Stimulated activated CD8-positive, alpha-beta memory T cell treated with anti-CD3 and anti-CD28 coated beads, Interleukin-15, amount 100 ng/mL, for 4 hours (primary cell): ENCODE data around the gene HLX.

Source experiments
- DNase-seq, 2 donors: peaks; one replicate each; pipeline ENCODE4 v3.0.0-alpha.2; 2020; ENCODE audit warnings: low read depth in 2 of 2

The HLX gene

DNA sequence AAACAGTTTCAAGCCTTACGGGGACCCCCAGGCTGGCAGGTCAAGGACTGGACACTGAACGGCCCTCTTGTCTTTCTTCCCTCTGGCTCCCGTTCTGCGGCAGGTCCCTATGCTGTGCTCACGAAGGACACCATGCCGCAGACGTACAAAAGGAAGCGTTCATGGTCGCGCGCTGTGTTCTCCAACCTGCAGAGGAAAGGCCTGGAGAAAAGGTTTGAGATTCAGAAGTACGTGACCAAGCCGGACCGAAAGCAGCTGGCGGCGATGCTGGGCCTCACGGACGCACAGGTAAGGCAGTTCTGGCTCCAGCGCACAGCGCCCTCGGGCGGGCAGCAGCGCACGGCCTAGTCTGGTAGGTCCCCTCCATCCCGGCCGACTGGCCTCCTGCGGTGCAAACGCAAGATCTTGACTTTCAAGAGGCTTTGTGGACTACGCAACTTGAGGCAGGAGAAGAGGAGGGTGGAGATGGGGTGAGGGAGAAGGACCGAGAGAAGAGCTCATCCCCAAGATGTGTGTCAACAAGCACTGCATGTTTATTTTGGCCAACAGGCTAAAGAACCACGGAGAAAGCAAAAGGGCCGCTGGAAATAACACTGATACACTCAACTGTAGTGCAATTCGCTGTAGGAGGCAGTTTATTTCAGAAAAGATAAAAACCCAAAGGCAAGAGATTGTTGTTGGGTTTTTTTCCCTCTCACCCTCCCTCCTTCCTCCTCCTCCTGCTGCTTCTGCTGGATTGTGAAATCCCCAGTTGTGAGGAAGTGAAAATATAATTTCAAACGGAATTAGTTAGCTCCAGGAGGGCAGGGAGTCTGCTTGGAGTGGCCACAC is 3.0 kb downstream of the HLX start:
- DNase-seq, result no peak

DNA sequence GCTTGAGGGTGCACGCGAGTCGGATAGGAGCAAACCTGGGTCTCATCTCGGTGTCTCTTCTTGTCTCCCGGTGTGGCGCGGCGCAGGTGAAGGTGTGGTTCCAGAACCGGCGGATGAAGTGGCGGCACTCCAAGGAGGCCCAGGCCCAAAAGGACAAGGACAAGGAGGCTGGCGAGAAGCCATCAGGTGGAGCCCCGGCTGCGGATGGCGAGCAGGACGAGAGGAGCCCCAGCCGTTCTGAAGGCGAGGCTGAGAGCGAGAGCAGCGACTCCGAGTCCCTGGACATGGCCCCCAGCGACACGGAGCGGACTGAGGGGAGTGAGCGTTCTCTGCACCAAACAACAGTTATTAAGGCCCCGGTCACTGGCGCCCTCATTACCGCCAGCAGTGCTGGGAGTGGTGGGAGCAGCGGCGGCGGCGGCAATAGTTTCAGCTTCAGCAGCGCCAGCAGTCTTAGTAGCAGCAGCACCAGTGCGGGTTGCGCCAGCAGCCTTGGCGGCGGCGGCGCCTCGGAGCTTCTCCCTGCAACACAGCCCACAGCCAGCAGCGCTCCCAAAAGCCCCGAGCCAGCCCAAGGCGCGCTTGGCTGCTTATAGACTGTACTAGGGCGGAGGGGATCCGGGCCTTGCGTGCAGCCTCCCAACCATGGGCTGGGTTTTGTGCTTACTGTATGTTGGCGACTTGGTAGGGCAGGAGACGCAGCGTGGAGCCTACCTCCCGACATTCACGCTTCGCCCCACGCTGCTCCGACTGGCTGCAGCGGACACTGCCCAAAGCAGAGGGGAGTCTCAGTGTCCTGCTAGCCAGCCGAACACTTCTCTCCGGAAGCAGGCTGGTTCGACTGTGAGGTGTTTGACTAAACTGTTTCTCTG is 5.1 kb downstream of the HLX start:
- DNase-seq, result no peak

DNA sequence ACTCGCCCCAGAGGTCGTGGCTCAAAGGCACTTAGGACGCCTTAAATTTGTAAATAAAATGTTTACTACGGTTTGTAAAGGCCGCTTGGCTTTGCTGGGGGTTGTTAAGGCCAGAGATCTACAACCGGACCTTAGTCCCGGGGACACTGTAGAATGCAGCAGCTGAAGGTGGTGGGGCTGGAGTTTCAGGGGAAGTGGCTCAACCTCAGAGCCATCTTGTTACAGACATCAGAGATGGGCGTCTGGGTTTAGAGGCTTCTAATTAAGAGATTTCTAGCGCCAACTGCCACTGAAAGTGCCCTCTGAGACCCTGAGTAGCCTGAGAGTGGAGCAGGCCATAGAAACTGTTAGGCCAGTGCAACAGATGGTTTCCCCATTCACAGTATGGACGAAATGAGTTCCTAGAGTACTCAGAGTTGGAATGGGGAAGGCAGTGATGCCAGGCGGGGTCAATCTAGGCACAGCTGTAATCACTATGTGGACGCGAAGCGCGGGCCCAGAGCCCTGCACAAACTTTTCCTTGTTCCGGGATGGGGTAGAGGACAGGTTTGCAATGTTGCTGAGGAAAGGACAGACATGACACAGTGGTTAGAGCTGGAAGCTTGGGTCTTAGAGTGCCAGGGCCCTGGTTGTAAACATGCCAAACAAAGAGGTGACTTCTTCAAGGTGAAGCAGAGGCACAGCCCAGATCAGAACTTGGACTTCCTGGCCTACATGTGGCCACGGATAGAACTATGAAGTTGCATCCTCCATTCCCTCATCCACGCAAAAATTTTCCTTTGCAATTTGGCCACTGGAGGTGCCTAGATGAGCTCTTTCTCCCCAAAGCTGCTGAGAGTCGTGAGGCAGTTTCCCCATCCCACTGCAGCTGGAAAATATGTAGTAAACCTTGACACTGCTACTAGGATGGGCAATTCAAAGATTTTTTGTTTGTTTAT is 6.0 kb downstream of the HLX start:
- no peak for DNase-seq

DNA sequence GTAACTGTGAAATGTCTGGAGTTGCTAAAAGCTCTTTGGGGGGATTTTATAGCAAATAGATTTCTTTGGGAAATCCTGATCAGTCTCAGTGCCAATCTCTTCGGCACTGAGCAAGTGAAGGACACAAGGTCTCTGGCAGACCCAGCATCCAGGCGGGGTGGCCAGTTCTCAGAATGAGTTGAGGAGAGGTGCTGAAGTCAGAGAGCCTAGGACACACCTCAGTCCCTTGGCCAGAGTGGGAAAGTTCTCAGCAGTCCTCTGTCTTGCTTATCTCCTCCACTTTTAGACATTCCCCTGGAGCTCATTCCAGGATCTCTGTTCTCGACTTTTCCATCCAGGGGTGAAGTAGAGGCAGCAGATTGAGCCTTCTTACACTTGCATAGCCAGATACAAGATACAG is 6.7 kb downstream of the HLX start:
- no peak for DNase-seq

DNA sequence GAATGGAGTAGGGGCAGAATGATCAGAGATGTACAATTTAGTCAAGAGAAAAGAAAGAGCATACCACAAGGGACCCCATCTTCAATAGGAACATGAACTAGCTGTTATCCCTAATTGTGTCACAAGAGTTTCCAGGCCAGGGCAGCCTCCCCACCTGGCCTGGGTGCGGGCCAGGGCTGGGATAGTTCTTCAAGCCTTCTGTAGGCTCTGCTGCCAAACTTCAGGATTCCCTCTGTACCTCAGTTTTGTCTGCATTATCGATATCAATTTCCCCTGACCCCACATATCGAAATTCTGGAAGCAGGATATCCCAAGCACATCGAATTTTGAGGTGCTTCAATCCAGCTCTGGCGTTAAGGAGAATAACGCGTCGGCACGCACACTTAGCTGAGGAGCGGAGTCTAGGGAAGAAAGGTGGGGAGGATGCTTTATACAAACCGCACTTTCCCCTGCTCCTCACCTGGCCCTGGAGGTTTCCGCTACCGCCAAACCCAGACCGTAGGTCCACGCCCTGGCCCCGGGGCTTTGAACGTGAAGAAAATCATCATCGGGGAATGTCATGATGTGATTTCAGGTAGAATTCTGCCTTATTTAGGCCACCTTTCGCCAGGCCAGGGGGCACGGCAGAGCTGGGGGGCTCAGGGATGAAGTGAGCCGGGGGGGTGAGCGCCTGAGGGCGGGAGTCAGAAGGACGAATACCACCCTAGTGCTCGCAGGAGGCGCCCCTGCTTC is 7.4 kb downstream of the HLX start:
- no peak for DNase-seq

DNA sequence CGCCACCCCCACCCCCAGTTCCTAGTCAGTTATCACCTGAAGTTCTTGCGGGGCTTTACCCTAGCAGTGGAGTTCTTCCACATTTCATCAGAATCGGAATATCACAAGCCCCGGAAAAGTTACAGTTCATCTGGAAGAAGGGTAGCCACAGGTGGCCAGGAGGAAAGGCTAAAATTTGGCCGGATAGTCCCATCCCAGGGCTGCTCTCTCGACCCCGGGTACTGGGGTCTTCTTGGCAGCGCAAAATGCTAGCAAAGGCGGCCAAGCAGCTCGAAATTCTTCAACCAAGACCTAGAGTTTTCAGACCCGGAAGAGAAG is 7.9 kb downstream of the HLX start:
- no peak for DNase-seq

DNA sequence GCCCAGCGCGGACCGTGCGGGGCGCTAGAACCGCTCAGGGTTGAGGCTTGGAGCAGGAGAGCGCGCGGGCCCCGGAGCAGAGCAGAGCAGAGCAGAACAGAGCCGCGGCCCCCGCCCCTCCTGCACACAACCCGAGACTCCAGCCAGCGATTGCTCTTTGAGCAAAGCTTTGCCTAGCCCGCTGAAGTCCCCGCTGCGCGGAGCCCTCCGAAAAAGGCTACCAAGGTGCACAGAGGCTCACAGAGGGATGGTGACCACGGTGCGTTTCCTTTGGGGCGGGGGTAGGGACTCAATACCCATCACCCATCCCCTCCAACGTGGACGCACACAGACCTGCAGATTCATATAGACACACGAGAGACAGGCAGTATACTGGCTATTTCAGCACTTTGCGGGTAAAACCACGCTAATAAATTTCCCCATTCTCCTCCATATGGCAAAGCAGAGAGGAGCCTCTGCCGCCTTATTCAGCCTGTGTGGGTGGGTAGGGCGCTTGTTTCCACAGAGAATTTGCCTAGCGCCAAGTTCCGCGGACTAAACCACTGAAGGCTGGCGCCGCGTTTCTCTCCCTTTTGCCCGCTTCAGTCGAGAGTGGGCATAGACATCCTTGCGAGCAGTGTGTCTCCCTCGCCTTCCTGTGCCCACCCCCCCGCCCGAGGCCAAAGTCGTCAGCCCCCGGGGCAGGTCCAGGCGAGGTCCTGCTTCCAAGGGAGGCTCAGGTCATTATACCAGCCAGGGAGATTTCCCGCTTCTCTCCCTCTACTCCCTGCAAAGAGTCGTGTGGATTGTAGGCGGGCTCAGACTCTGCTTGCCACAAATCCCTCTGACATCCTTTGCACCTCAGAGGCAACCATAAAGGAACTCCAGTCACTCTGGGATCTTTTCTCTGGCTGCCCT is 8.5 kb downstream of the HLX start:
- DNase-seq, result no peak

DNA sequence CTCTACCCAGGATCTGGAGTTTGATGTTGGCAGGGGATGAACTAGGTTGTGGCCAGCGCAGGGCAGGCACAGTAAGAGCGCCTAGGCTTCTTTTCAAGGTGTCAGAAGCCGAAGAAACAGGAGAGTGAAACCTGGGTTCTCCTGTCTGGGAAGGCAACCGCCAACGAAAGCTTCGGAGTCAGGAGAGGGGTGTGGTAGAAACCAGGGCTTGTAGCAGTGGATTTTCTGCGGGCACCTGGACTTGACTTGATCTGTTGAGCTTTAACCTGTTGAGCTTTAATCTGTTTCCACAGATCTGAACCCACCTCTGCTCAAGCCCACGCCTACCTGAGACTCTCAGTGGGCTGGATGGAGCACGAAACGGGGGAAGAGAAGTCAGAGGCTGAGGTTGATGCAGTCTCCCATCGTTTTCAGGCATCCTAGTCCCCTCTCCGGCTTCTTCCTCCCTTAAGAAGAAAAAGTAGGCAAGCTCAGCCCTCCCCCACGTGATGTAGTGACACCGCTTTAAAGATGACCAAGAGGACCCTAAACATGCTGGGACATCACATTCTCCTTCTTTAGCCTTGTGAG is 9.3 kb downstream of the HLX start:
- DNase-seq, result no peak

DNA sequence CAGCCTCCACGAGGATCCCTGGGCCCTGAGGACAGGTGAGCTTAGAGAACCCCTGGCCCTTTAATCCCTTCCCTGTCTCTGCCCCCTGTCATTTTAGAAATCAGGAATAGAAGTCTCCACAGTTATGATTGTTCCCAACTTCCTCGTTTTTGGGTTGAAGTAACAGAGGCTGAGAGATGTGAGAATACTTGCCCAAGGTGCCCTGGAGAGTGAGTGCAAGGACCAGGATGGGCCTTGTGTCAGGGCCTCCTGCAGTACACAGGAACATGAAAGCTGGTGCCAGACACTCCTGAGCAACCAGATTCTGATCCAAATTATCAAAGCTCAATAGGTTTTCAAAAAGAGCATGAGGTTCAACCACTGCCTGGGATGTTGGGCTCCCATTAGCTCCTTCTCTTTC is 10.1 kb downstream of the HLX start:
- no peak for DNase-seq

DNA sequence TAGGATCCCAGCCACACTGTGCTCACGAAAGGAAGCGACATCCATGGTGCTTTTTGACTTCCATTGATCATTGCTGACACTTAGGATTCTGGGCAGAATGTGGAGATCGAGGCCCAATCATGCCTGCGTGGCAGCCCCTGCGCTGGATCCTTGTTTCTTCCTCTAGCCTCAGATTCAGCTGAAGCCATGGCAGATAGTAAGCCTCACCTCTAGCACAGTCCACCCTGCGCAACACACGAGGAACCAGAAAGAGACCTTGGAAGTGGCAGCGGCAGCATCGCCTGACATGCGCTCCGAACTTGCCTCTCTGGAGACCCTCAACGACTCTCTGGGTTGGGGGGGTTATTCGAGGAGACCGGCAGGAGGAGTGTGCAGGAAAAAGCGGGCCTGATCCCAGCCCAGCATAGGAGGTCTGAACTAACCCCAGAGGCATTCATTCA is 10.6 kb downstream of the HLX start:
- DNase-seq, result no peak

DNA sequence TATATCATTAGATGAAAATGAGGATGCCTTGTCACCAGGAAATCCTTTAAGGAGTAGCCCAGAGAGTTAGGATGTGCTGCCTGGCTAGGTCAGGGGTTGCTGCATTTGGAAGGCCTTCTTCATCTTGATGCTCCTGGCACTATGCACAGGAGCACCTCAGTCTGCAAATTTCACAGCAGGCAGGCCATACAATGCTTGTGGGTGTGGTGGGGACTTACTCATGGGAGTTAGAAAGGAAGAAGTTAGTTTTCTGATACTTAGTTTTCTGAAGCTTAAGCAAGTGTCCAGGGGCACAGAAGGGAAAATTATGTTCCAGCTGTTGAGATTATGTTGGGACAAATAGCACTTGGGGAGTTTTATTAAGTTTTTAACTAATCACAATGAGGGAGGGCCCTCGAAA is 11.4 kb downstream of the HLX start:
- no peak for DNase-seq

DNA sequence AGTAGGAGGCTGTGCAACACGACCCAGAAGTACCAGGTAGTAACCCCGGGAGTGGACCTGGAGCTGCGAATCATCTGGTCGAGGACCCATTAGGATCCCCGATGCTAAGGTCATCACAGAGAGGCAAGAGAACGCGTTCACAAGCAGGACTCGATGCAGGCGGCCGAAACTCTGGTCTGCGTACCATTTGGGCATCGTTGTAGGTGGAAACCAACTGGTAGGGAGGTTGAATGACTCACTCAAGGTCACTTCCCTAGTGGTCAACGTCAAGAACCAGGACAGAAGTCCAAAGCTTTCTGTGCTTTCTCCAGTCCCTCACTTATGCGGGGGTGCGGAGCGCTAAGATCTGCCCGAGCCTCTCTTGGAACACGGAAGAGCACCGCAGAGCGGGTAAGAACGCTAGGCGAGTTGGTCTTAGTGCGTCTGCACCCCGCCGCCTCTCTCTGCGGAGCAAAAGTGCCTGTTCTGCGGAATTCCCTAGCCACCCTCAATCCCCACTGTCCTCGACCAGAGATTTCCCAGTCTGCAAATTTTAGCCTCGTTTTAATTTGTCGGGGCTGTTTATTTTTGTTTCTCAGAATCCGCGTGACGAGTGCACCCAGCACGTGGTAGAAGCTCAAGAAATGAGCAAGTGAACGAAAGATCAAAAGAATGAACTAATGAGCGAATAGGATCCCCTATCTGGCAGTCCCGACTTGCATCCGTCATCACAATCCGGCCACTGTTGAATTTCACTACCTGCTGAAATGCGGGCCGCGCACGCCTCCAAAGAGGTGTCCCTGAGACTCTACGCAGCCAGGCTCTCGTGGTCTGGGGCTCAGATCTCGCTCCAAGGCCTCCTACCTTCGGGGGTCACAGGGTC is 12.2 kb downstream of the HLX start:
- no peak for DNase-seq

DNA sequence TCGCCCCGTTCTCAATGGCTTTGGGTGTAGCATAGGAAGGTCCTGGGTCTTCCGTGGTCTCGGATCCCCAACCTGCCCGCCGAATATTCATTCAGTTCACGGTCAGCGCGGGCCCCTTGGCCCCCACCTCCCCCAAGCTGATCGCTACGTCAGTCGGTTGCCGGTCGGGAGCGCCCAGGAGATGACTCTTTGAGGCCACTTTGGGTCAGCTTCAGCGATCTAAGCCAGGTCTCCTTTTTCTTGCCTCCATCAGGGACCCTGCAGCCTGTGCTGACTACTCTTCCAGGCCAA is 12.8 kb downstream of the HLX start:
- no peak for DNase-seq

DNA sequence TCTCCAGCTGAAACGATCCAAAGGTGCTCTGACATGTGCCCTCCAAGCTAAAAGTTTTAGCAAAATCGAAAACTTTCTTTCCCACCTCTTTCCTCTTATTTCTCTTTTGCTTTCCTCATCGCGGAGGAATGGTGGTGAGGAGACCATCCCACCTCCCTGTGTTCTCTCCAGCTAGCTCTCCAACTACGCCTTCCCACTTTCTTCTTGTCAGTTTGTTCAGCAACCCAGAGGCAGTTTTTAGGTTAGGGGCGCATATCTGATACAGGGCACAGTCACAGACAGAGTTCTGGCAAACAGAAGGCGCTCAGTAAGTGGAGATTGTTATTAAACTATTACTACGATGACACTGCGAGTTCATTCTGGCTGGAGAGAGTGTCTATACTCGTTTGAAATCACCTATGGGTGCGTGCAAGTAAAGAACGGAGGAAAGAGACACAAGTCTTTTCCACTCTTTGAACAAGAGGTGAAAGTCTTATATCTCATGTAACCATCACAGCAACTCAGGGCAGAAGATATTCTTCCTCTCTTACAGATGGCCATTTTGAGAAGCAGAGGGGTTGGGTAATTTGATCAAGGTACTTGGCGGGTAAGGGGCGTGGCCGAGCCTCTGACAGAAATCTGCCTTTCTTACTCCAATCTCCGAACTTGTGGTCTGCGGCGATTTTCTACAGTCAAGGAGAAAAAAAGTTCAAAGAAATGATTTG is 13.9 kb downstream of the HLX start:
- DNase-seq, result no peak

DNA sequence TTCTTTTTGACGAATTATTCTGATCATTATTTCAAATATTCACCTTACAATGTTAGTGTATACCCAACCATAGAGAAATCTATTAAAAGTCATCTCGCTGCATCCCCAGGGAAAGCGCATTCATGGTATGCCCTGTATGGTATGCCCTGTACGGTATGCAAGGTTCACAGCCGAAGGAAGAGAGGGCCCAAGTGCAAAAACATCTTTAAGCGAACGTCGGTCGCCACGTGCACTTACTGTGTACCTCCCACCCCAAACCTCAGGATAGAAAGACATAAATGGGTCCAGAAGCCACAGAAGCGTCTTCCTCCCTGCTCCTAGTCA is 14.4 kb downstream of the HLX start:
- no peak for DNase-seq

DNA sequence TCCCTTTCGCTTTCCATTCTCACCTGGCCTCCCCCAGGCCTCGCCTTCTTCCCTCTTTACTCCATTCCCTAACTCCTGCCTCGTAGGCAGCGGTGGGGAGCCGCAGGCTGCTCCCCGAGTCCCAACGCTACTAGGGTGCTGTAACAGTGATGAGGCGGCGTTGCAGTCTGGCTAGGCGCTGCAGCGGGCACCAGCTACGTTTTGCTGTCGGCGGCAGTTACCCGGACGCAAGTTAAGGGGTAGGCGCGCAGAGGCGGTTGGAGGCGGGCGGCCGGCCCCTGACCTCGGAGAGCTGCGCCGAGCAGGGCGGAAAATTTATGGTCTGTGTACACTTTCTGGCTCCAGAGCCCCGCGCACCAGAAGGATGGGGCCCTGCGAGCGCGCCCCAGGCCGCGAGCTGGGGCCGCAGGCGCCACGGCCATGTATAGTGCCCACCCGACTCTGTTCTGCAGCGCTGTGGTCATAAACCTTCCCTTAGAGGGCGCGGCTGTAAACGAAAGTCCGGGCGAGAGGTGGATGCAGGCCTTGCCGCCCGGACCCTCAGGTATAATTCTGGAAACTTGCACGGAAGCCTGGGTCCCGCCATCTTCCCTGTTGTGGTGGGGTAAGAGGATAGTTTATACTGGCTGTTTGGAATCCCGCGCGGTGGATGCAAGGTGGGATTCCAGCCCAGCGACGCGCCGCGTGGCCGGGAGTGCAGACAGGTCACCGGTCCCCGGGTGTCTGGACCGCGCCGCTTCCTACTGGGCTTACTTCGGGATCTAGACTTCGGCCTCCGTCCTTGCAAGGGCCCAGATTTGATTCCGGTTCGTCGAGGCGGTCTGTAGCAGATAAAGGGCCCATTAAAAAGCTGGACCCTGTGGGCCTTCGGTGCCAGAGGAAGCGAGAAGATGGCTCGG is 15.0 kb downstream of the HLX start:
- no peak for DNase-seq

DNA sequence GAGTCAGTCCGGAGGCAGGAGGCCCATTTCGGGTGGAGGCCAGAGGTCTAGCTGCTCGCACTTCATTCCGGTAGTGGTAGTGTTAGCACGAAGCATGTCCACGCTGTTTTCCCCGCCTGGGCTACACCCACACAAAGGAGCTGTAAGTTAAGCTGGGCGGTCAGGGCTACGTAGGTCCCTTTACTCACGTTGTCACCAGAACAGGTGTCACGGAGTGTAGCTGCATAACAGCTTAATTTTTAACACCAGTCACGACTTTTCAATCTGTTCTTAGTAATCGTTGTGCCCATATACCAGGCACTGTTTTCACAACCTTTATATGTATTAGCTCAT is 15.6 kb downstream of the HLX start:
- no peak for DNase-seq

DNA sequence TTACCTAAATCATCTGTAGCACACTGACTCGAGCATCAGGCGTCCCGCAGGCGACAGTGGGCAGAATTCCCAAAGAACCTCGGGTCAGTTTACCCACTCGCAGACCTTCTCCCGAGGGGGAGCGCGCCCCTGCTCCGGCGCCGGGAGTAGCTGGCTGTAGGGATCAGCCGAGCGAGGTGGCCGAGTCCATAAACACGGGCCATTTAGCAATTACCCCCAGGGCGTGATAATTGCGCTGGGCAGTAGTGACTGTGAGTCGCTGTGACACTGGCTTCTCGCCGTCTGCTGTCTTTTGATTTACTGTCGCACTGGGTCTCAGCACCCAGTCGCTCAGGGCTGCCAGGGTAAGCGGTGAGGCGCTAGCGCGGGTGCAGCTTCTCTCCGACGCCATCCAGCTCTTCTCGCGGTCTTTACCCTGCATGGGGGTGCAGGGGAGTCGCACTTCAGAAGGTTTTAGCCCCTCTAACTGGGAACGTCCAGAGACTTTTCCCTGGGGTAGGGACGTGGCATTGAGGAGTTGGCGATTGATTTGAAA is 16.2 kb downstream of the HLX start:
- no peak for DNase-seq
